Mesothelial cell of epicardium (in vitro differentiated cells): ENCODE data around the gene ADAMTS16. TPM values are rescaled to one million over a fixed set of nuclear protein-coding genes. Genes with fewer than 3 reads are reported as not detected.

Experiments
- DNase-seq, 2 experiments: peaks; one replicate each; pipeline ENCODE4 v3.0.0; 2021; ENCODE audit warnings: low spot score in 2 of 2; ENCODE audit not compliant: unreplicated experiment in 2 of 2
- H3K27ac Mint-ChIP-seq: 2 replicates; pipeline ENCODE4 v1.8.0; 2021; ENCODE audit warnings: mixed read lengths
- H3K27me3 Mint-ChIP-seq: 2 replicates; pipeline ENCODE4 v1.8.0; 2021; ENCODE audit warnings: low read depth, mixed read lengths
- H3K36me3 Mint-ChIP-seq: 2 replicates; pipeline ENCODE4 v1.8.0; 2021; ENCODE audit warnings: mixed read lengths
- H3K4me1 Mint-ChIP-seq: 2 replicates; pipeline ENCODE4 v1.8.0; 2021; ENCODE audit warnings: mixed read lengths
- H3K4me3 Mint-ChIP-seq: 2 replicates; pipeline ENCODE4 v1.8.0; 2021; ENCODE audit warnings: mild to moderate bottlenecking, moderate library complexity, mixed read lengths
- H3K9me3 Mint-ChIP-seq: 2 replicates; pipeline ENCODE4 v1.8.0; 2021; ENCODE audit warnings: mixed read lengths
- total RNA-seq: library from RNA; stranded (reverse); gene quantifications from 3 replicates; pipeline ENCODE4 v1.2.1, GENCODE V29; 2021
- TF ChIP-seq, protein P1 (sequence below): fragments of 200-600 bp; sonication (generic); IDR thresholded peaks from one replicate; pipeline ENCODE4 v1.5.0; 2021; ENCODE audit warnings: antibody characterized with exemption; ENCODE audit not compliant: unreplicated experiment

Gene ADAMTS16
- total RNA-seq, 1 donor from 2014 or later, result 24.3 TPM

DNA sequence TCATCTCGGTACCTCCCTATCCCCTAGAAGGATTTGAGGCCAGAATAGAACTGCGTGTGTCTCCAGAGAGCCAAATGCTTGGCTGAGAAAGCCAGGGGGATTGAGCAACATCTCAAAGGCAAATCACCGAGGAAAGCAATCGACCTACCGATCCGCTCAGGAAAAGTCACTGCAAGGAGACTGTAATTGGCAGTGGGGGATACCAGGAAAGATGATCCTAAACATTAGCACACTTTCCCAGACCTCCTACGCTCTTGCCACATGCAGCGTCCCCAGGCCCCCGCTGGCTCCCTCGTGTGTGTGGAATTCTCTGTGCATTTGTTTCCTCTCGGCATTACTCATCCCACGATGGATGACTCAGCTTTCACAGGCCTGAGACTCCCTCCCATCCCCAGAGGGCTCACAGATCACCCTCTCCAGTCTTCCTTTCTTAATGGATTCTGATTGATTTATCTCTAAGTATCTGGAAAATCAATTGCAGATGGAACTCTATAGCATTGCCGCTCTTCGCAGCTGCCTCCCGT, 200.1 kb downstream of the ADAMTS16 start:
- H3K9me3 Mint-ChIP-seq, result peaks cover 10% of the 10 kb centered on the region
- H3K4me3 Mint-ChIP-seq, result peak overlapping the region; percentile 11
- H3K36me3 Mint-ChIP-seq, result peaks cover 2% of the 10 kb centered on the region
- peaks cover 74% of the 10 kb centered on the region for H3K4me1 Mint-ChIP-seq
- peak in 1 of 2 experiments; percentile 67 for DNase-seq
- TF ChIP-seq, protein P1, sequence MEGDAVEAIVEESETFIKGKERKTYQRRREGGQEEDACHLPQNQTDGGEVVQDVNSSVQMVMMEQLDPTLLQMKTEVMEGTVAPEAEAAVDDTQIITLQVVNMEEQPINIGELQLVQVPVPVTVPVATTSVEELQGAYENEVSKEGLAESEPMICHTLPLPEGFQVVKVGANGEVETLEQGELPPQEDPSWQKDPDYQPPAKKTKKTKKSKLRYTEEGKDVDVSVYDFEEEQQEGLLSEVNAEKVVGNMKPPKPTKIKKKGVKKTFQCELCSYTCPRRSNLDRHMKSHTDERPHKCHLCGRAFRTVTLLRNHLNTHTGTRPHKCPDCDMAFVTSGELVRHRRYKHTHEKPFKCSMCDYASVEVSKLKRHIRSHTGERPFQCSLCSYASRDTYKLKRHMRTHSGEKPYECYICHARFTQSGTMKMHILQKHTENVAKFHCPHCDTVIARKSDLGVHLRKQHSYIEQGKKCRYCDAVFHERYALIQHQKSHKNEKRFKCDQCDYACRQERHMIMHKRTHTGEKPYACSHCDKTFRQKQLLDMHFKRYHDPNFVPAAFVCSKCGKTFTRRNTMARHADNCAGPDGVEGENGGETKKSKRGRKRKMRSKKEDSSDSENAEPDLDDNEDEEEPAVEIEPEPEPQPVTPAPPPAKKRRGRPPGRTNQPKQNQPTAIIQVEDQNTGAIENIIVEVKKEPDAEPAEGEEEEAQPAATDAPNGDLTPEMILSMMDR, result no peak
- peak overlapping the region; percentile 67 for H3K27ac Mint-ChIP-seq
- H3K27me3 Mint-ChIP-seq, result no peaks in the 10 kb centered on the region

DNA sequence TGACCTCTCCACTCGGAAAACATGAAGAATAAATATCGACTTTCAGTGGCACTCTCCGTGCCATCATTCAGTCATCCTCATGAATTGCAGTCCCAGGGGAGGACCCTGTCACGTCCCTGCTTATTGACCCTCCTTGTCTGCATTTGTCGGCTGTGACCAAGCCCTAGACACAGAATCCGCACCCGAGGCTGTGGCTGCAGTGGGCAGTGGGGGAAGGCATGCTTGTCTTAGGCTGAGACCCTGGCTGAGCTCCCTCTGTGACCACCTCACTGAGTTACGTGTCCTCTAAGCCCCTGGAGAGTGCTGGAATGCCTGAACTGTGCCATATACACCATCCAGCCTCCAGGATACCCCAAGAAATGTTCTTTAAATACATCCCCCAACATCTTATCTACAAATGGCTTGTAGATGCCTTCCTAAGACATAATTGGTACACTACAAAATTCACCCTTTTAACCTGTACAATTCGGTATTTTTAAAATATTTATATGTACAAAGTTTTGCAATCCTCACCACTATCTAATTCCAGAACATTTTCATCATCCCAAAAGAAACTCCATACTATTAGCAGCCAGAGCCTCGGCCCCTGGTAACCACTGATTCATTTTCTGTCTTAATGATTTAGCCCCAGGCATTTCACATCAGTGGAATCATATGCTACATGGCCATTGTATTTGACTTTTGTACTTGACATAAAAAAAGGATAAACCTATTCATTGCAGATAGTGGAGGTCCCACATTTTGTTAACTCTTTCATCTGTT, 201.6 kb downstream of the ADAMTS16 start:
- peaks cover 10% of the 10 kb centered on the region for H3K9me3 Mint-ChIP-seq
- H3K36me3 Mint-ChIP-seq, result peaks cover 2% of the 10 kb centered on the region
- H3K4me3 Mint-ChIP-seq, result no peak overlapping the region
- DNase-seq, result no peak
- H3K4me1 Mint-ChIP-seq, result peaks cover 67% of the 10 kb centered on the region
- H3K27ac Mint-ChIP-seq, result peak overlapping the region; percentile 28
- TF ChIP-seq, protein P1, result no peak
- H3K27me3 Mint-ChIP-seq, result no peaks in the 10 kb centered on the region

DNA sequence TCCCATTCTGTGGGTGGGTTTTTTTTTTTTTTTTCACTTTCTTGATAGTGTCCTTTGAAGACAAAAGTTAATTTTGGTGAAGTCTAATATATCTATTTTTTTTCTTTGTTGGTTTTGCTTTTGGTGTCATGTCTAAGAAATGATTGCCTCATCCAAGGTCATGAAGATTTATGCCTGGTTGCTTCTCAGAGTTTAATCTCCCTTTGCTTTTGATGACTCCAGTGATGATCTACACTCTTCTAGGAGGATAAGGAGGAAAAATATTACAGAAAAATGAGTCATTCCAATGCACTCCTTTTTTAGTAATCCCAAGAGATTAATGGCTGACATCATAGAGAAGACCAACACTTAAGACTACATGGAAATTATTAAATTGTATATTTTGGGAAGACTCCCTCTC, 202.7 kb downstream of the ADAMTS16 start:
- H3K4me3 Mint-ChIP-seq, result no peak overlapping the region
- H3K4me1 Mint-ChIP-seq, result peaks cover 59% of the 10 kb centered on the region
- H3K27ac Mint-ChIP-seq, result peak overlapping the region; percentile 60
- H3K36me3 Mint-ChIP-seq, result peaks cover 2% of the 10 kb centered on the region
- no peaks in the 10 kb centered on the region for H3K27me3 Mint-ChIP-seq
- TF ChIP-seq, protein P1, result no peak
- DNase-seq, result no peak
- H3K9me3 Mint-ChIP-seq, result peaks cover 10% of the 10 kb centered on the region

DNA sequence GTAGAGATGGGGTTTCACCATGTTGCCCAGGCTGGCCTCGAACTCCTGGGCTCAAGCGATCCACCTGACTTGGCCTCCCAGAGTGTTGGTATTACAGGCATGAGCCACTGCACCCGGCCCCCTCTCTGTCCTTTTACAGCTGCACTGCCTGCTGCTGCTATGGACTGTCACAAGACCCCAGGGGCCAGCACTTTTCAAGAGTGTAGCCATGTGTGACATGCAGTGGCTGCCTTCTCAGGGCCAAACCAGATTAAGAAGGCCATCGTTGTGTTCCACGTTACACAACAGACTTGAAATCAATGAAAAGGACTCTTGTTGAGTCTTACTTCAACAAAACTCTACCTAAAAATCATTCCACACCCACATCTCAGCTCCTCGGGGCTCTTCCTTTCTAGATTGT, 203.4 kb downstream of the ADAMTS16 start:
- Mint-ChIP-seq H3K4me1 (peaks cover 55% of the 10 kb centered on the region), H3K36me3 (peaks cover 2% of the 10 kb centered on the region), H3K9me3 (peaks cover 10% of the 10 kb centered on the region), H3K27me3 (no peaks in the 10 kb centered on the region), H3K4me3 (no peak overlapping the region), H3K27ac (peak overlapping the region; percentile 36)
- TF ChIP-seq, protein P1, result no peak
- no peak for DNase-seq

DNA sequence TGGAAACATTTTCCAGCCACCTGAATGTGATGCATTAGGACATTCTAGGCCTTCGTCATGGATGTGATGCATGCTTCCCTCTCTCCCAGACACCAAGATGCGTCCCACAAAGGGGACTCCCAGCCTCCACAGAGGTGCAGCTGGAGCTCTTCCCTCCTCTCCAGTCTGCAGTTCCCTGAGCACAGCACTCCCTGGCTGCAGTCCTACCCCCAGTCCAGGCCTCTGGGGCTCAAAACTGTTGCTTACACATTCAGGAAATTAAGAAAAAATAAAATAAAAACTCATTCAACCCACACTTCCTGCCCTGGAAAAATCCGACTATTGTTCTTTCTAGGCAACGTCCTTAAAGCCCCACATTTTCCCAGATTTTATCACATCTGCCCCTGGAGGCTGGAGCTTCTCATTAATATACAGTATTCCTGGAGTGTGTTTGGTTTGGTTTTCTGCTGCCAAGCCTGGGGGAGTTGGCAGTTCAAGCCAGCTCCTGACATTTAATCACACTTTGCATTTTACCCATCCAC, 204.0 kb downstream of the ADAMTS16 start:
- no peaks in the 10 kb centered on the region for H3K27me3 Mint-ChIP-seq
- peaks cover 10% of the 10 kb centered on the region for H3K9me3 Mint-ChIP-seq
- H3K27ac Mint-ChIP-seq, result peak overlapping the region; percentile 36
- H3K4me1 Mint-ChIP-seq, result peaks cover 56% of the 10 kb centered on the region
- no peak overlapping the region for H3K4me3 Mint-ChIP-seq
- DNase-seq, result no peak
- peaks cover 2% of the 10 kb centered on the region for H3K36me3 Mint-ChIP-seq
- TF ChIP-seq, protein P1, result no peak
